Forelimb muscle (tissue), 1 donor: ENCODE data around the gene CLSTN1. TPM values are rescaled to one million over a fixed set of nuclear protein-coding genes. Genes with fewer than 3 reads are reported as not detected.

Experiments used
- DNase-seq: peaks from one replicate; pipeline ENCODE4 v3.0.0-alpha.2; 2013; ENCODE audit warnings: low read depth
- polyA plus RNA-seq: library from polyadenylated mRNA; unstranded; fragments of 120-200 nt; gene quantifications from one replicate; pipeline ENCODE4 v1.2.1, GENCODE V29; 2013; ENCODE audit not compliant: insufficient read length

Gene CLSTN1
- polyA plus RNA-seq, 1 donor = 62.4 TPM

GRCh38 chr1:9684801-9685200, 139.0 kb downstream of the CLSTN1 start:
- DNase-seq = no peak

GRCh38 chr1:9680828-9681227, 142.9 kb downstream of the CLSTN1 start:
- DNase-seq = no peak

GRCh38 chr1:9680091-9680490, 143.7 kb downstream of the CLSTN1 start:
- DNase-seq = no peak

Other genes starting within 250 kb of the CLSTN1 start
- gene TMEM201, start 235.1 kb downstream of the CLSTN1 start, polyA plus RNA-seq = 19.5 TPM
- 1.9 TPM for gene PIK3CD, start 172.2 kb downstream of the CLSTN1 start, polyA plus RNA-seq
- gene CTNNBIP1, start 86.3 kb upstream of the CLSTN1 start, polyA plus RNA-seq = 63.1 TPM
- 51.5 TPM for gene LZIC, start 119.4 kb upstream of the CLSTN1 start, polyA plus RNA-seq
- 10.9 TPM for gene NMNAT1, start 119.5 kb upstream of the CLSTN1 start, polyA plus RNA-seq
- gene RBP7, start 173.3 kb upstream of the CLSTN1 start, polyA plus RNA-seq = 3.2 TPM
- 40.3 TPM for gene UBE4B, start 209.0 kb upstream of the CLSTN1 start, polyA plus RNA-seq